ENCODE measurements around the gene GRM8.
"Not testable (repeated sequence)": the region's sequence is repeated elsewhere in the genome, so short reads cannot be mapped to it uniquely, and the experiment has no call there.

GRM8 gene

DNA sequence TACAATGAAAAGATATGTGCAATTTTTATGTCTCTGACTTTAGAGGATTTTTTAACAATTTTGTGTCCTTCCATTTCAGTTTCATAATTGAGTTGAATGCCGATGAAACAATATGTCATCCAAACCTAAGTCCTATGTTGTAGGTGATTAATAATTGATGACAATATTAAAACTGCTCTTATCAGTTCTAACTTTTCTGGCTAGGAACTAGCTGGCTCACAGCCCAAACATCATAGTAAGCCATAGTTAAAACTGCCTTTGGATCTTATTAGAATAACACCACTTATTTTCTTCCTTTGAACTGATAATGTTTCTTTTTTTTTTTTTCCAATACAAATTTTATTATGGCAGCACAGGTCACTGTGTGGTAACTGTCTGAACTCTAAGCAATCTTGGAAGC lies 230.9 kb downstream of the GRM8 start:
- no peak for DNase-seq

DNA sequence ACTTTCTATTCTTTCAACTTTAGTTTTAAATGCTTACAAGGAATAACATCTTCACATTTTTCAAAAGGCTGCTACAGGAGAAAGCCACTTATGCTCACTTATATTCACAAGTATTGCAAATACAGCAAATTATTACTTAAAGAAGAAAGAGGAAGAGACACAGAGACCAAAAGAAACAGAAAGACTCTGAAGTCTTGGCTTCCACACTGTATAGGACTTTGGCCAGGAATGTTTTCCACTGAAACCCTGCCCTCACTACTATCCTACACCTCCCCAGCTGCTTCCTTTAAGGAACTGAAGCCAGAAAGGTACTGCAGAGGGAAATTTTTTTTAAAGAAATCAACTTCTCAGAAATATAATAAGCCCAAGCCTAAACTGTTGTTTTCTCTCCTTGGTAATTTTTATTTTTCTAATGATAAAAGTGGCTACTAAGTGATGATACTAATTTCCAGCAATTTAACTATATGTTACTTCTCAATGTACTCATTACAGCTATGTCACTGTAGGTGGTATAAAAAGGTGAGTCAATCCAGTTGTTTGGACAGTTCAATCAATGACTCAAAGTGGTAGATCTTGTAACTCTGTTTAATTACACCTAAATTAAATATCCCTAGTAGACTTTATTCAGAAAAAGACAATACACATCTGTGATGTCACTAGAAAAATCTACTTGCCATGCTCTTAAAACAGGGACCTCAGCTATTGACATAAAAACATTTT lies 231.6 kb downstream of the GRM8 start:
- no peak for DNase-seq

DNA sequence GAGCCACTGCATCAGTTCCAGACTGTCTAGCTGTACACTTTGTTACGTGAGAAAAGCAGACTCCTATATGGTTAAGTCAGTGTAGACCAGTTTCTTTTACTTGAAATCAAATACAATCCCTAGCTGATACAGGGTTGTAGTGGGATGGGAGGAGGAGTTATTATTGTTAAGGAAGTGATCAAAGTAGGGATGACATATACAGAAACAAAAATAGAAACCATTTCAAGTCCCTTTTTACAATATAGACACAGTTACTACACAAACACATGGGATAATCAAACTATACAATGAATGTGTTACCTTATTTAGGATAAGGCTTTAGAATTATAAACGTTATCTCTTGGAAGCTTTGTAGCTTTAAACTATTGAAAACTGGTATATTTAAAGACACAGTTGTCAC lies 233.9 kb downstream of the GRM8 start:
- DNase-seq = no peak

DNA sequence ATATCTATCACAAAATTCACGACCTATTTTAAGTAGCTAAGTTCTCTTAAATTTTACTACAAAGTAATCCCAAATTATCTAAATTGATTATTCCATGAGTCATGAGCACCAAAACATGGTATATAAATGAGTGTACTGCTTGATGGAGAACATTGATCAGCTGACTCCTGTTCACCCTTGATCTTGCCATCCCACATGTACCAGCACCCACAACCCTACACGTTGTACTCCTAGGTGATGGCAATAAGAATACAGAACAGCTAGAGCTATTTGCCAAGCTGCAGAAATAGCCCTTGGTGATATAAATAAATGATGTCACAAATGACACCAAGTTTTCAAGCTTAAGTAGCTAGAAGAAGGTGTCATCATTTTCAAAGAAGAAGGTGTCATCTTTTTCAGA lies 235.5 kb downstream of the GRM8 start:
- DNase-seq = no peak

DNA sequence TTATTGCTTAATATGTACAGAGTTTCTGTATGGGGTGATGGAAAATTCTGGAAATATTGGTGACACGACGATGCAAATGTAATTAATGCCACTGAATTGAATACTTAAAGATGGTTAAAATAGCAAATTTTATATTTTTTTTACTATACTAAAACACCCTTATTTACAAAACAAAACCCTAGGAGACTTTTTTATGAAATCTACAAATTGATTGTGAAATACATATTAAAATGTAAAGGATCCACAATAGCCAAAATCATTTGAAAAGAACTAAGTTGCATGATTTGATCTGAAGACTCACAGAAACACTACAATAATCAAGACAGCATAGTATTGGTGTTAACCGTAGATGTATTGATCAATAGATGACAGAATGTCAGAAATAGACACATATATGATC lies 252.0 kb downstream of the GRM8 start:
- no peak for DNase-seq

DNA sequence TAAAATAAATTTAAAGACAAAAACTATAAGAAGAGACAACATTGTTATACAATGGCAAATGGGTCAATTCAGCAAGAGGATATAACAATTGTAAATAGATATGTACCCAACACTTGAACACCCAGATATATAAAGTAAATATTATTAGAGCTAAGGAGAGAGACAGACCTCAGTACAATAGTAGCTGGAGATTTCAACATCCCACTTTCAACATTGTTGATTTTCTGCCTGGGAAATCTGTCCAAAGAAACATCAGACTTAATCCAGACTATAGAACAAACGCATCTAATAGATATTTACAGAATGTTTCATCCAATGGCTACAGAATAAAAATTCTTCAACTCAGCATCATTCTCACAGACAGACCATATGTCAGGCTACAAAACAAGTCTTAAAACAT lies 256.1 kb downstream of the GRM8 start:
- no peak for DNase-seq

DNA sequence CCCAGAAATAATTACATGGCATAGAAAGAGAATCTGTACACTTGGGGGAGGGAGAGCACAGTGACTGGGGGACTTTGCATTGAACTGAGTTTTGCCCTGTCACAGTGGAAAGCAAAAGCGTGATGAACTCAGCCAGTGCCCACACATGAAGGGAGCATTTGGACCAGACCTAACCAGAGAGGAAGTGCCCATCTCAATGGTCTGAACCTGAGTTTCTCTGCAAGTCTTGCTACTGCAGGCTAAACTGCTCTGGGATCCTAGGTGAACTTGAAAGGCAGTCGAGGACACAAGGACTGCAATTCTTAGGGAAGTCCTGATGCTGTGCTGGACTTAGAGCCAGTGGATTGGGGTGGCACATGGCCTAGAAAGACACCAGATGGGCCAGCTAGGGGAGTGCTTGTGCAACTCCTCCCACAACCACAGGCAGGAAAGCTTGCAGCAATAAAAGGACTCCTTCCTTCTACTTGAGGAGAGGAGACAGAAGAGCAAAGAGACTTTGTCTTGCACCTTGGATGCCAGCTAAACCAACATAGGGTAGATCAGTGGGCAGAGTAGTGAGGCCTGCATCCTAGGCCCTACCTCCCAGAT lies 259.0 kb downstream of the GRM8 start:
- DNase-seq = no peak

DNA sequence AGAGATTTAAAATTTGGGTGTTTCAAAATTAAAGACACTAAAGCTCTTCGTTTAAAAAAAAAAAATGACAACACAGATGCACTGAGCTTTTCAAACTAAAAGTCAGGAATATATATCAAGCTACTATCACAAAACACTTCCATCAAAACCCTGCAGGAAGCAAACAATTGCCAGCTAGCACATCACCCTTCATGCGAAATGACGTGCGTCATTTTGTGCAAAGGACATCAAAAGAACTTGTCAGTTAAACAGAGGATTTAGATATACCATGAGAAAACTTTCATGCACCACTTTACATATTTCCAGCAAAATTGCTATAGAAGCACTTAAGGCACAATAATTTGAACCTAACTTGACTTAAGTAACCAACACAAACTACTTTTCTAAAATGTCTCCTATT lies 264.7 kb downstream of the GRM8 start:
- DNase-seq = no peak

DNA sequence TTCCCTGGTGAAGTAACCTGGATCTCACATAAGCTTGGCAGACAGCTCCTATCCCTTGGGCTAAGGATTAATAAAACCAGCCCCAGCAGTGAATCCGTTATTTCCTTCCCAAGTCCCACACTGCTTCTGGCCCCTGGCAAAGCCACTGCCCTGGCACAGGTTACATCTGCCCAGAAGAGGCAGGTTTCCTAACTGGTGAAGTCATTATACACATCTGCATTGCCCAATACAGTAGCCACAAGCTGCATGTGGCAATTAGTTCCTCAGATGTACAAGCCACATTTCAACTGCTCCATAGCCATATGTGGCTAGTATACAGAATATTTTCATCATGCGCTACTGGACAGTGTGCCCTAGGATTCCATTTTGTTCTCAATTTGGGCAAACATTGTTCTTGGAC lies 273.0 kb downstream of the GRM8 start:
- DNase-seq = no peak

DNA sequence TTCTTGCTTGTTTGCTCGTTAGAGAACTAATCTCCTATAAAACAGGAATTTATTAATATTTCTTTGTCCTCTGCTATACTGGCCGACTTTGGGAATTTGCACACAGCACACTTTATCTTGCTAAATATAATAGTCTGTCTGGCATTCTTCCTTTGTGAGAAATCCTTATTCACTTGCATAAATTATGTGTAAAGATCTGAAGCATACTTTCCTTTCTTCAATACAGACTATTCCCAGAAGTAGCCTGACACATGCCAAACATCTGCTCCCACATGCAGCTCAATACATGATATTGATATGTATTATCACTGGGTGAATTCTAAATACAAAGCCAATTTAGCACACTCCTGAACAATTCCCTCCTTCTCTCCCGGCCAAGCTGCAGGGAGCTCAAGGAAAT lies 273.9 kb downstream of the GRM8 start:
- no peak for DNase-seq

DNA sequence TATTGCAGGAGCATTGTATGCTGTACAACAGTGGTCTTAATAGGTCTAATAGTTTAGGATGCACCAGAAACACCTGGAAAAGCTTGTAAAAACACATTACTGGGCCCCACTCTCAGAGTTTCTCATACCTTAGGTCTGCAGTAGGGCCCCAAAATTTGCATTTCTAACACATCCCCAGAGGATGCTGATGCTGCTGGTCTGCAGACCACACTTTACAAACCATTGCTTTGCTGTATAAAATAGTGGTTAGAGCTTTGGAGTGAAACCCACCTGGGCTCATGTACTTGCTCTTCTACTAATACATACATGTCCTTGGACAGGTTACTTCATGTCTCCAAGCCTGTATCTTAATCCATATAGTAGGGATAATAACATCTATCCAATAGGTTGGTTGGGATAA lies 279.7 kb downstream of the GRM8 start:
- no peak for DNase-seq

DNA sequence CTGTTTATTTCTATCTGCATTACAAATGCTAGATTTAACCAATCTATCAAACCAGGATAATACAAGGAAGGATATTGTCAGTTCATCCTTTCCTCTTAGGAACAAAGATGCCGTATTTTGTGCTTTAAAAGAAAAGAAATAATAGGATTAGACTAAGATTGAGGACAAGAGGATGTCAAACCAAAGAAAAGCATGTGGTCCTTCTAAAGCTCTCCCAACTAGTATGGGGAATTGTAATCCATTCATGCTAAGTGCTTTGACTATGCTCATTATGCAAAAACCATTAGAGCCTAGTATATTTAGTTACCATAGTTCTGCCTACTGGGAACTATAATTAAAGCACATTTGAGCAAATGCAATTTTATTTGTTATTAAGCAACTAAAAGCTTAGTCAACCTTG lies 280.2 kb downstream of the GRM8 start:
- no peak for DNase-seq

DNA sequence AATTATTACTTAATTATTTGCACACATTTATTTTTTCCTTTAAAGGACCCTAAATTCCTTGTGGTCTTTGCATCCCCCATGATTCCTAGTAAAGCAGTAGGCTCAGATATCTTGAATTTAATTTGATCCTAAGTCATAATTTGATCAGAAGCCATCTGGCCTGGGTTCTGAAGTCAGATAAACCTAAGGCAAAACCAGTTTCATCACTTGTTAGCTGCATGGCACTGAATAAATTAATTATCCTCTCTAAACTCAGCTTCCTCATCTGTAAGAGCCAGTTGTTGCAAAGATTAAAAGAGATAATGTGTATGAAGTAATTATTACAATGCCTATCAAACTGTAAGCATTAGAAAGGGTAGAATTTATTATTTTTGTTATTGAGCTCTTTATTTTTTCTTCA lies 293.1 kb downstream of the GRM8 start:
- DNase-seq = no peak

DNA sequence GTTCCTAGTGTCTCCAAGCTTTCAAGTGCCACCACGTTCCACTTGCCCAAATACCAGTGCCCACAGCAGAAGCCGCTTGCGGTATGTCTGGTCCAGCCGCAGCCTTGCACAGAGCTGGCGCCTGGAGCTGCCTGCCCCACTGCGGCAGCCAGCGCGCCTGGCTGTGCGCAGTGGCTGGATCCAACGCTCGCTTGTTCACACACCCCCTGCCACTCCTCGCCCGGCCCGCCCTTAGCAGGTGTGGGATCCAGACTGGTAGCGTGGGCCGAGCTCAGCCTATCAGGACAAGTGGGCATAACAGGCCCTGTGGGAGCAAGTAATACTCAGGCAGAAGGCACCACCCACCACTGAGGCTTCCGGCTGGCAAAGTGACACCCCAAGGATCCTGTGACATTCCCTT lies 294.4 kb downstream of the GRM8 start:
- no peak for DNase-seq

DNA sequence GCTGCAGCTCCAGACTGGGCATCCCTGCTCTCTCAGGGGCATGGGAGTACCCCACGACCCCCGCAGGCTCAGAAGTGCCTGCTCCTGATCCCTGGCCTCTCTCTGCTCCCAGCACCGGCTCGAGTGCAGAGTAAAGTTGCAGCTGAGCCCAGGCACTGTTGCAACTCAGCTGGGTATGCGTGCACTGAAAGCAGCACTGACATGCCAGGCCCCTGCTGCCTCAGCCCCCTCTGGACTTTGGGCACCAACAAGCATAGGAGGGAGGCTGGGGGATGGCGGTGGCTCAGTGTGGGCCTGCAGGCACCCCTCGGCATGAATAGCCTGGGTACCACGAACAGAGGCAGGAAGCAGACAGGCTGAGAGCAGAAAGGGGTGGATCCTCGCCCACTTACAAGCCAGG lies 295.3 kb downstream of the GRM8 start:
- no peak for DNase-seq

DNA sequence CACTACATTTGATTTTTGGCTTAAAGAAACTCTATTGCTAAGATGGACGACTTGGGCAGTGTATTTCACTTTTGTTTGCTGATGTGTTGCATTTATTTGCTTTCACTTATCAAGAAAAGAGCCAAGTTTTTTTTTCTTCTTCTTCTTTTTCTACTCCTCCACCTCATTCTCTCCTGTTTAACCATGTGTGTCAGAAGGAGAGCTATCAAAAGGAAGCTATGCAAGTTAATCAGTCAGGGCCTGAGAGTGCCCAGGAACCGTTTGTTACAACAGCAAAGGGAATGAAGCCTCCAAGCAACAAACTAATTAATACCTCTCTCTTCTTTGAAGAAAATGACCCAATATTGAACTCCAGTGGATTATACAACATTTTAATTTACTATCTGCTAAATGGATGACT lies 299.3 kb downstream of the GRM8 start:
- no peak for DNase-seq

DNA sequence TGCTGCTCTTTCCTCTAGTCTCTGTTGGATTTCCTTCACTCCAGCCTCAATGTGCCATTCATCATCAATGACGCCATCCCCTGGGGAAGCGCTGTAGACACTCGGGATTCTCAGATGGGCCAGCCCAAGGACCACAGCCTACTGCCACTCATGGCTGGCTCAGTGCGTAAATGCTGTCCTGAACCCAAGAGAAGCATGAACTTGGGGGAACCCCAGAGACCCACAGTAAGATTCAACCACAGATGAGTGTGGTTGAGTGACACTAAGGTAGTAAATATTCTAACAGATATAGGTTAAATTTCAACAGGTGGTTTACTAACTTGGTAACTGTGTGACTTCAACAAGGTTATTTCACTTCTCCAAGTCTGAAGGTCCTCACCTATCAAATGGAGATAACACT lies 304.1 kb downstream of the GRM8 start:
- no peak for DNase-seq

DNA sequence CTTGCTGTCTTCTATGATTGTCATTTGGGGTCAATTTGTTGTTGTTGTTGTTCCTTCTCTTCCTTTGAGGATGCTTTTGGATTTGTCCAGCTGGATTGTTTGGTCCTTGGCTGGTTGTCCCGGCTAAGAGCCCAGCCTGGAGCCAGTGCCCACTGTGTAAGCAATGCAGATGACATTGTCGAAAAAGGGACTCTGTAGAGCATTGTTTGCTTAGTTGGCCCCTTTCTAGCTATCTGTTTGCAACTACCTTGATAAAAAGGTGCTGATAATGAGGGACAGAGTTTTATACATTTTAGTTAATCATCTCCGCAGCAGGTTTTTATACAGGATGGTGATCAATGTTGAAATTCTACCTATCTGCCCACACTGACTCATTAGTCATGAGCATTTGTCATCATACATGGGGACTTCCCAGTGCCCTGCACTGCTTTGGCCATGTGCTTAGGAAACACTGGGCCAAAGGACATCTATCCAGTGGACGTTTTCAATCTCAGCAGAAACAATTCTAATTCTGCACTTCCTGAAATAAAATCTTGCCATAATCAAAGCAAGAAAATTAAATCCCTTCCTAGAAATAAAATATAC lies 311.9 kb downstream of the GRM8 start:
- DNase-seq = no peak

DNA sequence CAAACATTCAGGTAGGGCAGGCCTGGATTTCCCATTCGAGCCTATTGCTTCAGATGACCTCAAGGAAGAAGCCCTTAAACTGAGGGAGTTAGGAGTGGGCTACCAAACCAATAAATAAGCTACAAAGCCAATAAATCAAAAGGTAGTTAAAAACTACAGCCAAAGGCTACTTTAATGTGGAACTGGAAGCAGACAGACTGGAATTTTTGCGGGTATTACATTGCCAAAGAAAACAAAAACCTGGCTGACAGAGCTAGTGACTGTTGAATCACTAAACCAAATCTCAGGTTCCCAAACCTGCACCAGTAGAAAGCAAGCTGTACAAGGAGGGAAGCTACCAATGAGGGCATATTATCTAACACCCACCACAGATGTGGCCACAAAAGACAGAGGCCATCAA lies 315.6 kb downstream of the GRM8 start:
- no peak for DNase-seq

DNA sequence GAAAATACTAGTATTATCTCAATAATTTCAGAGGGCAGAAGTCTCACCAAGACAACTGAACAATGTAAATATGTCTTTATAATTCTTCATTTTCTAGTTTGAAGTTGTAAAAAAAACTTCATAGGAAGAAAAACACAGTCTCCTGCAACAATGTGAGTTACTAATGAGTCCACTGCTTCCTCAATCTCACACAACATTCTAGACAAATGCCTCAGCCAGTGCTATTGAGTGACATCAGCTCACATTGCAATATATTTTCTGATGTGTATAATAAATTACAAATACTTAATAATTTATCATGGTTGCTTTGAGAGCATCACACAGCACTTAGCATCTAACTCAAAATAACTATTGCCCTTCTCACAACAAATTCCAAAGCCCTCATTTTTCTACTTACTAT lies 321.2 kb downstream of the GRM8 start:
- DNase-seq = no peak

DNA sequence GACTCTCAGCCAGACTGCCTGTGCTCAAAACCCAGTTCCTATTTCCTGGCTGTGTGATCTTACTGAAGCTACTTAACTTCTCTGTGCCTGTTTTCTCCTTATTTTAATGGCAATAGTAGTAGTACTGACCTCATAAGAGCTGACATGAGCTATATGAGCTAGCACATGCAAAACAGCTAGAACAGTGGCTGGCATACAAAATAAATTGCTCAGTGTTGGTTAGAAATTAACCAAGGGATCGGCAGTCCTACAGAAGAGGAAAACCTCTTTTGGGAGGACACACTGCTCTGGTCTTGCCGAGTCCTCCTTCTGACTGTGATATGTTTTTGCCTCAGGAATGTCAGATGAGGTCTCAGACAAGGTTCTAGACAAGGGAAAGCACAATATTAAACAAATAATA lies 322.6 kb downstream of the GRM8 start:
- no peak for DNase-seq

DNA sequence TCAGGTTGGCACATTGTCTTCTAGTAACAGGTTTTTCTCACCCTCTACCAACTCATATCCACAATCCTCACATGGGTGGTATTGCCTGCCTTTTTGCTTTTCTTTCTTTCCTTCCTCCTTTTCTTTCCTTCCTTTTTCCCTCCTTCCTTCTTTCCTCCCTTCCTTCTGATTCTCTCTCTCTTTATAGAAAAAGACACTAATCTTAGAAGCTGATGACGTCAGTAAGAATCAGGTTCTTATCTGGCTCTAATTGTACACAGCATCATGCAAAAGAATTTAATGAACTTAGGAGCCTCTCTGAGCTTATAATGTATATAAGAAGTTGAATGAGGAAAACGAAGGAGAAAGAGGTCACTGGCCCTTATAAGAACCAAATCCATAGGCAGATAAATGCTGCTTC lies 328.3 kb downstream of the GRM8 start:
- DNase-seq = no peak

DNA sequence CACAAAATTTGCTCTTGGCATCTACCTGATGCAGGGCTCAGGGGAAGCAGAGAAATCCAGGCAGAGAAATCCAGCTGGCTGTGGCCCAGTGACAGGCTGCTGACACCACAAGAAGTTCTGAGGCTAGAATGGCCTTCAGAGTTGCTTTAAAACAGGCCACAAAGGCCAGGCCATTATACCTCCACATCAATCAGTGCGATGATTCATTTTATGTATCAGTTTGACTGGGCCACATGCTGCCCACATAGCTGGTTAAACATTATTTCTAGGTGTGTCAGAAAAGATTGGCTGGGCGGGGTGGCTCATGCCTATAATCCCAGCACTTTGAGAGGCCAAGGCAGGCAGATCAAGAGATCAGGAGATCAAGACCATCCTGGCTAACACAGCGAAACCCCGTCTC lies 341.1 kb downstream of the GRM8 start:
- DNase-seq = not testable (repeated sequence)

DNA sequence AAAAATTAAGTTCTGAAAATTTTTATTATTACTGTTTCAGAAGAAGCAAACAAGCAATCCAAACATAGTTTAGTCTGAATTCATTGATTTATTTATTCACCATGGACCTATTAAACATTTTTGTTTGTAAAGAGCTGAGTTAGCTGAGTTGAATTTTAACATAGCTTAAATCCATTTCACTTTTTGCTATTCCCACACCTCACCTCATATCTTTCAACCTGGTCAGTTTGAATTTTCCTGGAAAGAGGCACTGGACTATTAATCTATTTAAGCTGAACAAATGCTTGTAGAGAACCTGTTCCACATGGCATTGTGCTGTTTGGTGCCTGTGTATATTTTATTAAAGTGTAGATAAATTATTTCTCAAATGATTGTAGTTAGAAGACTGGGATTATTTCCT lies 344.2 kb downstream of the GRM8 start:
- DNase-seq = not testable (repeated sequence)

DNA sequence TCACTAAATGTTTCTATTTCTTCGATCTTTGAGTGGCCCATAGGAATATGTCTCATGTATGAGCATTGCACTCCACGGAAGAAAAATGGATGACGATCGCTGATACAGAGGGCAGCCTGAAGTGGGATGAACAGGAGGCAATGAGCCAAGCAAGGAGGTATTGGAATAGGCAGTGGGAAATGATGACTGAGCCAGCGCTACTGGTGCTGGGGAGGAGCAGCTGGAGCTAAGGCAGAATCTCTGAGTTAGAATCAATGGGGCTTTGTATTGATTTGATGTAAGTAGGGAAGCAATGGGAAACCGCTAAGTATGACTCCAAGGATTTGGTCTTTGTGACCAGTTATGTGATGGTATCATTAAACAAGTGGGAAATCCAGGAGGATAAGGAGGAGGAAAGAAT lies 345.1 kb downstream of the GRM8 start:
- not testable (repeated sequence) for DNase-seq
